Epithelial cell of prostate (primary cell): ENCODE measurements around the gene CAPZA2.
"Not testable (repeated sequence)": the region's sequence is repeated elsewhere in the genome, so short reads cannot be mapped to it uniquely, and the experiment has no call there.

ENCODE experiments used
- DNase-seq: peaks from one replicate; pipeline ENCODE4 v3.0.0-alpha.2; 2011; ENCODE audit warnings: low read depth, low spot score
- H3K27ac ChIP-seq: fragments of 450-650 bp; 2 replicates; pipeline ENCODE4 v1.5.1; 2017; ENCODE audit warnings: mild to moderate bottlenecking

The CAPZA2 gene

GRCh38 chr7:116862234-116862950, at the start of gene CAPZA2:
TSS of gene CAPZA2 (plus strand) at chr7:116862587. CDS start at chr7:116862612, 25 bp downstream.
- DNase-seq, result peak; percentile 36
- peak within 1 kb of the TSS; percentile 80 for H3K27ac ChIP-seq

- no peak overlapping the region for H3K27ac ChIP-seq
- no peak for DNase-seq
These were observed 49.5 kb upstream of the CAPZA2 start for GRCh38 chr7:116812860-116813259.

GRCh38 chr7:116813371-116813770, 49.0 kb upstream of the CAPZA2 start:
- DNase-seq, result not testable (repeated sequence)

GRCh38 chr7:116815041-116815440, 47.3 kb upstream of the CAPZA2 start:
- no peak for DNase-seq
- no peak overlapping the region for H3K27ac ChIP-seq

More at GRCh38 chr7:116813371-116813770, 49.0 kb upstream of the CAPZA2 start:
- H3K27ac ChIP-seq, result not testable (repeated sequence)

- no peak overlapping the region for H3K27ac ChIP-seq
- DNase-seq, result no peak
These were observed 42.2 kb upstream of the CAPZA2 start for GRCh38 chr7:116820149-116820548.

GRCh38 chr7:116821647-116822046, 40.7 kb upstream of the CAPZA2 start:
- DNase-seq, H3K27ac ChIP-seq: not testable (repeated sequence)

- no peak overlapping the region for H3K27ac ChIP-seq
- DNase-seq, result no peak
These were observed 37.9 kb upstream of the CAPZA2 start for GRCh38 chr7:116824449-116824848.

GRCh38 chr7:116828281-116828680, 34.1 kb upstream of the CAPZA2 start:
- no peak overlapping the region for H3K27ac ChIP-seq
- DNase-seq, result no peak

GRCh38 chr7:116829041-116829440, 33.3 kb upstream of the CAPZA2 start:
- DNase-seq, result no peak
- H3K27ac ChIP-seq, result no peak overlapping the region

GRCh38 chr7:116829493-116829892, 32.9 kb upstream of the CAPZA2 start:
- no peak for DNase-seq
- H3K27ac ChIP-seq, result no peak overlapping the region

- H3K27ac ChIP-seq, result no peak overlapping the region
- DNase-seq, result no peak
These were observed 29.7 kb upstream of the CAPZA2 start for GRCh38 chr7:116832692-116833091.

GRCh38 chr7:116834815-116835504, 27.4 kb upstream of the CAPZA2 start:
- peak overlapping the region; percentile 51 for H3K27ac ChIP-seq
- DNase-seq, result peak; percentile 69

GRCh38 chr7:116836048-116836447, 26.3 kb upstream of the CAPZA2 start:
- no peak for DNase-seq
- no peak overlapping the region for H3K27ac ChIP-seq

GRCh38 chr7:116836911-116837310, 25.5 kb upstream of the CAPZA2 start:
- H3K27ac ChIP-seq, result peak overlapping the region; percentile 28
- DNase-seq, result peak; percentile 5

GRCh38 chr7:116837586-116837985, 24.8 kb upstream of the CAPZA2 start:
- no peak overlapping the region for H3K27ac ChIP-seq
- DNase-seq, result no peak

- H3K27ac ChIP-seq, result no peak overlapping the region
- DNase-seq, result no peak
These were observed 22.1 kb upstream of the CAPZA2 start for GRCh38 chr7:116840256-116840655.

GRCh38 chr7:116842371-116842770, 20.0 kb upstream of the CAPZA2 start:
- H3K27ac ChIP-seq, result no peak overlapping the region
- DNase-seq, result no peak

GRCh38 chr7:116843378-116843777, 19.0 kb upstream of the CAPZA2 start:
- H3K27ac ChIP-seq, result no peak overlapping the region
- DNase-seq, result no peak

GRCh38 chr7:116851175-116851574, 11.2 kb upstream of the CAPZA2 start:
- H3K27ac ChIP-seq, result no peak overlapping the region
- no peak for DNase-seq

- H3K27ac ChIP-seq, result no peak overlapping the region
- no peak for DNase-seq
These were observed 10.7 kb upstream of the CAPZA2 start for GRCh38 chr7:116851671-116852070.

GRCh38 chr7:116854132-116854531, 8.3 kb upstream of the CAPZA2 start:
- no peak overlapping the region for H3K27ac ChIP-seq
- DNase-seq, result no peak

GRCh38 chr7:116857052-116857451, 5.3 kb upstream of the CAPZA2 start:
- DNase-seq, result no peak

More at GRCh38 chr7:116857052-116857451, 5.3 kb upstream of the CAPZA2 start:
- no peak overlapping the region for H3K27ac ChIP-seq
